Activated CD4-positive, alpha-beta T cell treated with anti-CD3 and anti-CD28 coated beads, Interleukin-2, amount 50 U/mL, for 24 hours (primary cell): ENCODE results near the gene TRIM67.

Experiments
- DNase-seq, 2 donors: peaks; one replicate each; pipeline ENCODE4 v3.0.0-alpha.2; 2020; ENCODE audit warnings: low read depth in 1 of 2, low spot score in 1 of 2

TRIM67 gene

GRCh38 chr1:231183639-231184590, 22.1 kb downstream of the TRIM67 start:
- no peak for DNase-seq

GRCh38 chr1:231184891-231185290, 23.0 kb downstream of the TRIM67 start:
- no peak for DNase-seq

- DNase-seq, result no peak
These were observed 23.5 kb downstream of the TRIM67 start for GRCh38 chr1:231185391-231185790.

GRCh38 chr1:231186356-231187115, 24.7 kb downstream of the TRIM67 start:
- no peak for DNase-seq

GRCh38 chr1:231187571-231187970, 25.7 kb downstream of the TRIM67 start:
- no peak for DNase-seq

GRCh38 chr1:231188072-231188471, 26.2 kb downstream of the TRIM67 start:
- no peak for DNase-seq

GRCh38 chr1:231188768-231189167, 26.9 kb downstream of the TRIM67 start:
- DNase-seq, result no peak

- no peak for DNase-seq
These were observed 27.9 kb downstream of the TRIM67 start for GRCh38 chr1:231189683-231190270.

GRCh38 chr1:231190456-231190855, 28.6 kb downstream of the TRIM67 start:
- no peak for DNase-seq

- DNase-seq, result no peak
These were observed 30.8 kb downstream of the TRIM67 start for GRCh38 chr1:231192620-231193163.

- DNase-seq, result no peak
These were observed 32.0 kb downstream of the TRIM67 start for GRCh38 chr1:231193710-231194340.

- DNase-seq, result no peak
These were observed 32.6 kb downstream of the TRIM67 start for GRCh38 chr1:231194476-231194842.

GRCh38 chr1:231194843-231195516, 33.1 kb downstream of the TRIM67 start:
- no peak for DNase-seq

- no peak for DNase-seq
These were observed 34.4 kb downstream of the TRIM67 start for GRCh38 chr1:231196307-231196706.

GRCh38 chr1:231196728-231197127, 34.9 kb downstream of the TRIM67 start:
- DNase-seq, result no peak

GRCh38 chr1:231199868-231200267, 38.0 kb downstream of the TRIM67 start:
- DNase-seq, result no peak

- DNase-seq, result no peak
These were observed 38.7 kb downstream of the TRIM67 start for GRCh38 chr1:231200388-231201031.

GRCh38 chr1:231201375-231201978, 39.6 kb downstream of the TRIM67 start:
- DNase-seq, result no peak

- DNase-seq, result no peak
These were observed 40.2 kb downstream of the TRIM67 start for GRCh38 chr1:231201979-231202633.
